ENCODE data around the gene OBSCN. TPM values are rescaled to one million over a fixed set of nuclear protein-coding genes. Genes with fewer than 3 reads are reported as not detected.

Gene OBSCN
- total and polyA plus RNA-seq, 2 of the 4 experiments (the other 2 are of a cell fraction): 4.1 to 9.5 TPM

GRCh38 chr1:228224198-228225164, 16.6 kb downstream of the OBSCN start:
- H3K56ac ChIP-seq (ENCODE audit: extremely low read depth, insufficient read depth, low read length): no peak overlapping the region
- dilution Hi-C loops (cut with HindIII; ENCODE audit: low sequenced_read_pairs, unreplicated experiment): no loop called here
- intact Hi-C loops (cut with micrococcal nuclease): loop anchor here (5.0 kb wide), 3 partner anchors 153 to 233 kb away; a partner anchor contains a TSS
- ATAC-seq (ENCODE audit: low read depth): no peak
- no peak overlapping the region for H3K4ac ChIP-seq (ENCODE audit: low read depth, low read length)
- no peak overlapping the region for H2BK120ac ChIP-seq (ENCODE audit: low read depth, low read length)
- H2BK15ac ChIP-seq (ENCODE audit: low read depth, low read length): no peak overlapping the region
- no TSS peak for BruUV-seq (replicated peaks)
- peaks cover 9% of the 10 kb centered on the region for H3K9me3 ChIP-seq (ENCODE audit: control insufficient read depth, insufficient read depth, low read length)
- H3K14ac ChIP-seq (replicated peaks; ENCODE audit: low read depth, low read length): no peak overlapping the region
- TF ChIP-seq USF2 (IDR thresholded peaks at IDR 0.05; ENCODE audit: low read depth, low read length): no peak
- TF ChIP-seq, protein P1, sequence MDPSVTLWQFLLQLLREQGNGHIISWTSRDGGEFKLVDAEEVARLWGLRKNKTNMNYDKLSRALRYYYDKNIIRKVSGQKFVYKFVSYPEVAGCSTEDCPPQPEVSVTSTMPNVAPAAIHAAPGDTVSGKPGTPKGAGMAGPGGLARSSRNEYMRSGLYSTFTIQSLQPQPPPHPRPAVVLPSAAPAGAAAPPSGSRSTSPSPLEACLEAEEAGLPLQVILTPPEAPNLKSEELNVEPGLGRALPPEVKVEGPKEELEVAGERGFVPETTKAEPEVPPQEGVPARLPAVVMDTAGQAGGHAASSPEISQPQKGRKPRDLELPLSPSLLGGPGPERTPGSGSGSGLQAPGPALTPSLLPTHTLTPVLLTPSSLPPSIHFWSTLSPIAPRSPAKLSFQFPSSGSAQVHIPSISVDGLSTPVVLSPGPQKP (IDR thresholded peaks at IDR 0.05; ENCODE audit: borderline replicate concordance, low read depth, low read length): no peak
- no peak for TF ChIP-seq SMC3 (IDR thresholded peaks at IDR 0.05; ENCODE audit: low read depth, low read length)
- TF ChIP-seq MAZ (IDR thresholded peaks at IDR 0.05; ENCODE audit: borderline replicate concordance, low read depth, low read length): no peak
- TF ChIP-seq MXI1 (IDR thresholded peaks at IDR 0.05; ENCODE audit: borderline replicate concordance, low read depth, low read length): no peak
- TF ChIP-seq CEBPB (IDR thresholded peaks at IDR 0.05; ENCODE audit: low read depth, low read length): no peak
- no peak for TF ChIP-seq CHD1 (IDR thresholded peaks at IDR 0.05; ENCODE audit: low read depth, low read length)
- no peak for TF ChIP-seq MAFK (IDR thresholded peaks at IDR 0.05; ENCODE audit: low read depth, low read length)
- no peak for TF ChIP-seq RFX5 (IDR thresholded peaks at IDR 0.05; ENCODE audit: low read depth, low read length)
- TF ChIP-seq NFE2L2 (IDR thresholded peaks at IDR 0.05; ENCODE audit: low read depth, low read length): no peak
- no peak for TF ChIP-seq RCOR1 (IDR thresholded peaks at IDR 0.05; ENCODE audit: insufficient replicate concordance, low read length)
- TF ChIP-seq FOS (IDR thresholded peaks at IDR 0.05; ENCODE audit: low read depth, low read length): no peak
- TF ChIP-seq POLR2A (IDR thresholded peaks at IDR 0.05; ENCODE audit: low read depth, low read length): no peak
- H3K27ac ChIP-seq (ENCODE audit: insufficient read depth, low read length): no peak overlapping the region
- no peak overlapping the region for H2AK9ac ChIP-seq (replicated peaks; ENCODE audit: low read depth, low read length, poor library complexity)
- H3K36me3 ChIP-seq (ENCODE audit: control insufficient read depth, insufficient read depth, low read length): peaks cover 35% of the 10 kb centered on the region
- POLR2A ChIA-PET (ENCODE audit: unreplicated experiment): no interaction called here
- H2BK5ac ChIP-seq (ENCODE audit: low read depth, low read length, poor library complexity, severe bottlenecking): no peak overlapping the region
- H4K91ac ChIP-seq (ENCODE audit: insufficient read depth, low read depth, low read length): no peak overlapping the region
- peaks cover 18% of the 10 kb centered on the region for H3K4me1 ChIP-seq (ENCODE audit: control insufficient read depth, insufficient read depth, low read length)
- peaks cover 12% of the 10 kb centered on the region; the same call in 1 of the 2 replicates for H3K9me1 ChIP-seq (ENCODE audit: insufficient read depth, low read length)
- H3K4me3 ChIP-seq (ENCODE audit: insufficient read depth, low read depth, low read length): no peak overlapping the region
- in situ Hi-C loops (cut with MboI; ENCODE audit: low sequenced_read_pairs): no loop called here
- H3K9ac ChIP-seq (ENCODE audit: low read depth, low read length): no peak overlapping the region
- no peak overlapping the region for H4K8ac ChIP-seq (ENCODE audit: low read depth in 2 of 2, low read length in 2 of 2)
- 100% methylated on average over 6 of the region's 16 CpGs; no CpG with 5 or more reads in 1 of the 2 experiments for WGBS, 2 experiments (ENCODE audit: extremely low coverage in 2 of 2, insufficient read length in 1 of 2)
- H4K5ac ChIP-seq (ENCODE audit: low read depth, low read length): no peak overlapping the region
- H2AFZ ChIP-seq (replicated peaks; ENCODE audit: low read length, poor library complexity): no peak overlapping the region
- H3K27me3 ChIP-seq (ENCODE audit: control insufficient read depth, insufficient read depth, low read length): no peaks in the 10 kb centered on the region
- DNase-seq: no peak
- CTCF ChIA-PET: no interaction called here
- no peak overlapping the region for H3K4me2 ChIP-seq (ENCODE audit: low read depth, low read length)
- H3K18ac ChIP-seq (ENCODE audit: low read depth, low read length): no peak overlapping the region
- no peak overlapping the region for H2AK5ac ChIP-seq (ENCODE audit: low read depth, low read length)
- H3K79me1 ChIP-seq (ENCODE audit: low read depth in 1 of 2, low read length in 2 of 2): peaks cover 4 to 18% of the 10 kb centered on the region in 2 experiments; a peak in 3 of 4 replicates
- no peak overlapping the region for H2BK20ac ChIP-seq (ENCODE audit: low read depth, low read length)
- H3K23ac ChIP-seq (ENCODE audit: low read depth, low read length): no peak overlapping the region
- H4K20me1 ChIP-seq (ENCODE audit: insufficient read depth, low read length): no peaks in the 10 kb centered on the region; the same call in none of the 2 replicates
